ENCODE results near the gene TMEM115. TPM values are rescaled to one million over a fixed set of nuclear protein-coding genes. Genes with fewer than 3 reads are reported as not detected.

Gene TMEM115
- total and polyA plus RNA-seq, 2 donors: 17.3 to 21.9 TPM

DNA sequence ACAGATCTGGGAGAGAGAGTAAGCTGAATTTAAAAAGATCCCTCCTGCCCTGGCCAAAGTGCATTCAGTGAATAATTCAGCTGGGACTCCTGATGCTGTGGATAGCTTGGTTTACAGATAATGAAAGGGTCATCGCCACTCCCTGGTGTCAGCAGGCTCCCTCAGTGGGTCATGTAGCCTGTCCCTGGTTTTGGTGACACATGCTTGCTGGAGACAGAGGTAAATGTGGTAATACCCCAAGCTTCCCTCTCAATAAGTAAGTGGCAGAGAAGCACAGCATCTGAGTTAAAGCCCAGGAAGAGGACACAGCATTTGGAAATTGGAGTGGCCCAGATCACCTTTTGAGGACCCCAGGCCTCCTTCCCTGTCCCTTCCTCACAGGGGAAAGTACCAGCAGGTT is 1.8 kb downstream of the TMEM115 start:
- peaks cover 23 to 39% of the 10 kb centered on the region in 2 donors for H3K4me1 ChIP-seq (ENCODE audit: control insufficient read depth in 2 of 2, insufficient read depth in 2 of 2, low read length in 2 of 2)
- H3K27ac ChIP-seq (ENCODE audit: low read depth in 1 of 2, low read length in 1 of 2): no peak overlapping the region
- WGBS: 92% methylated on average over 1 of the region's 1 CpG
- no peaks in the 10 kb centered on the region for H3K27me3 ChIP-seq (ENCODE audit: control insufficient read depth in 2 of 2, insufficient read depth in 1 of 2, low read length in 1 of 2)
- peak overlapping the region in 1 of 2 donors; percentile 83 for H3K4me3 ChIP-seq (ENCODE audit: low read length in 2 of 2)
- no peak for DNase-seq (ENCODE audit: low read depth in 6 of 9, low spot score in 9 of 9)
- H3K36me3 ChIP-seq (ENCODE audit: control insufficient read depth in 2 of 2, insufficient read depth in 2 of 2, low read length in 1 of 2): peaks cover 49 to 51% of the 10 kb centered on the region in 2 donors
- no peaks in the 10 kb centered on the region for H3K9me3 ChIP-seq (ENCODE audit: control insufficient read depth in 2 of 2, insufficient read depth in 1 of 2, low read length in 1 of 2)

DNA sequence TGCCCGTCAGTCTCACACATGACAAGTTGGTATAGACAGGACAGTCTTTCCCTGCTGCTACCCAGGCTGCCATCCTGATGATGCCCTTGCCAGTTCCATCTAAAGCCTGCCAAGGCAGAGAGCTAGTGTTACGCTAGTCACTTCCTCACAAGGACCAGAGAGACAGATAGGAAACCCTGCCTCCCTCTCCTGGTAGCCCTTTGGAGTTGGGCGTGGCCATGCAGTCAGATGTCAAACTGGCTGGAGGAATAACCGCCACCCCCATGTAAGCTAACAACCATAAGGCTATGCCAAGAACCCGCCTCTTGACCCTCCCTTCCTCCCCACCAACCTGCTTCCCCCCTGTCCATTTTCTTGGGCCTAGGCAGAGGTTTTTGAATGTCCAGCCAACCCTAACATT is 2.8 kb downstream of the TMEM115 start:
- H3K27ac ChIP-seq (ENCODE audit: low read depth in 1 of 2, low read length in 1 of 2): no peak overlapping the region
- WGBS: 96% methylated on average over 5 of the region's 5 CpGs
- no peak for DNase-seq (ENCODE audit: low read depth in 6 of 9, low spot score in 9 of 9)
- peak overlapping the region in 1 of 2 donors; percentile 4 for H3K4me3 ChIP-seq (ENCODE audit: low read length in 2 of 2)
- no peaks in the 10 kb centered on the region for H3K9me3 ChIP-seq (ENCODE audit: control insufficient read depth in 2 of 2, insufficient read depth in 1 of 2, low read length in 1 of 2)
- peaks cover 26 to 43% of the 10 kb centered on the region in 2 donors for H3K4me1 ChIP-seq (ENCODE audit: control insufficient read depth in 2 of 2, insufficient read depth in 2 of 2, low read length in 2 of 2)
- no peaks in the 10 kb centered on the region for H3K27me3 ChIP-seq (ENCODE audit: control insufficient read depth in 2 of 2, insufficient read depth in 1 of 2, low read length in 1 of 2)
- peaks cover 49 to 56% of the 10 kb centered on the region in 2 donors for H3K36me3 ChIP-seq (ENCODE audit: control insufficient read depth in 2 of 2, insufficient read depth in 2 of 2, low read length in 1 of 2)

DNA sequence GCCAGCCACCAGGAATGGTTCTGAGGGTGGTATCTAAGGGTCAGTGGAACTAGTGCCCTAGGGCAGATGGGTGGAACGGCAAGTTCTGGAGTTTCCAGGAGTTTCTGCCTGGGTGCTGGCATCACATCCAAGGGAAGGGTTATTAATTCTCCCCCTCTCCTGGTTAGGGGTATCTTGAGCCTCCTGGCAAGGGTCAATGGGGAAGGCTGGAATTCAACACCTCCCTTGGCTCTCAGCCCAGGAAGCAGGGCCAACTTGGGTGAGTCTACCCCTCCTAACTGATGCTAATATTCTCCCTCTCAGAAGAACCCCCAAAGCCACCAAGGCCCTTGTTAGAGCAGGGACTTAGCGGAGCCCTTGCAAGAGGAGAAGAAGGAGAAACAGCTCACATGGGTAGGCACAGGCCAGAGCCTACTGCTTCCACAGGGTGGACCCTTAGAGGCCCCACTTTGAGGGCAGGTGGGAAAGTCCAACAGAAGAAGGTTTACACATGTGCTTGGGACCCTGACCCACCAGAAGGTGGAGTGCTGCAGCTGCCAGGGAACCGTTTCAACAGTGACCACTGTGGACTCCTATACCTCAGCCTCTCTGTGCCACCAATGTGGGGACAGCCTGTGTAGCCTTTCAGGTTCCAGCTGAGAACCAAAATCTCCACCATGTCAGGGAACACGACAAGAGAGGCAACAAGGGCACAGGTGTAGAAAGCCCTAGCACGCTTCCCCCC is 3.3 kb downstream of the TMEM115 start:
- H3K36me3 ChIP-seq (ENCODE audit: control insufficient read depth in 2 of 2, insufficient read depth in 2 of 2, low read length in 1 of 2): peaks cover 49 to 56% of the 10 kb centered on the region in 2 donors
- no peak for DNase-seq (ENCODE audit: low read depth in 6 of 9, low spot score in 9 of 9)
- H3K4me1 ChIP-seq (ENCODE audit: control insufficient read depth in 2 of 2, insufficient read depth in 2 of 2, low read length in 2 of 2): peaks cover 30 to 48% of the 10 kb centered on the region in 2 donors
- no peak overlapping the region for H3K4me3 ChIP-seq (ENCODE audit: low read length in 2 of 2)
- no peaks in the 10 kb centered on the region for H3K9me3 ChIP-seq (ENCODE audit: control insufficient read depth in 2 of 2, insufficient read depth in 1 of 2, low read length in 1 of 2)
- WGBS: 89% methylated on average over 5 of the region's 5 CpGs
- no peaks in the 10 kb centered on the region for H3K27me3 ChIP-seq (ENCODE audit: control insufficient read depth in 2 of 2, insufficient read depth in 1 of 2, low read length in 1 of 2)
- H3K27ac ChIP-seq (ENCODE audit: low read depth in 1 of 2, low read length in 1 of 2): no peak overlapping the region

DNA sequence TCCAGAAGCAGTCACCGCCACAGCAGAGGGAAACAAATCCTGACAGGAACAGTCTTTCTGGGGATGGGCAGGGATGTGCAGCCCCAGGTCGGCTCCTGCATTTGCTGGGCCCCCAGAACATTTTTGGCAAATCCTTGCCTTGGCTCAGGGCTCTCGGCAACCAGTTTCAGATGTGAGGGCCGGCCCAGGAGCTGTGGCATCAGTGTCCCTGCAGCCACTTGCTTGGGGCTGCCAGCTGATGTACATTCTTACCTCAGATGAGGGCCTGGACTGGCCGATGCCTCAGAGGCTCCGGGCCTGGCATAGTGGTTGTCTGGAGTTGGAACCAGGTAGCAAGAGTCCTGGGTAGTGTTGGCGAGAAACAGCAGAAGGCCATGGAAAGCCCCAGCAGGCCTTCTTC is 4.5 kb downstream of the TMEM115 start:
- peaks cover 49 to 56% of the 10 kb centered on the region in 2 donors for H3K36me3 ChIP-seq (ENCODE audit: control insufficient read depth in 2 of 2, insufficient read depth in 2 of 2, low read length in 1 of 2)
- H3K4me3 ChIP-seq (ENCODE audit: low read length in 2 of 2): no peak overlapping the region
- no peaks in the 10 kb centered on the region for H3K27me3 ChIP-seq (ENCODE audit: control insufficient read depth in 2 of 2, insufficient read depth in 1 of 2, low read length in 1 of 2)
- no peak overlapping the region for H3K27ac ChIP-seq (ENCODE audit: low read depth in 1 of 2, low read length in 1 of 2)
- peaks cover 31 to 52% of the 10 kb centered on the region in 2 donors for H3K4me1 ChIP-seq (ENCODE audit: control insufficient read depth in 2 of 2, insufficient read depth in 2 of 2, low read length in 2 of 2)
- WGBS: 95% methylated on average over 7 of the region's 7 CpGs
- DNase-seq (ENCODE audit: low read depth in 6 of 9, low spot score in 9 of 9): no peak
- H3K9me3 ChIP-seq (ENCODE audit: control insufficient read depth in 2 of 2, insufficient read depth in 1 of 2, low read length in 1 of 2): no peaks in the 10 kb centered on the region

DNA sequence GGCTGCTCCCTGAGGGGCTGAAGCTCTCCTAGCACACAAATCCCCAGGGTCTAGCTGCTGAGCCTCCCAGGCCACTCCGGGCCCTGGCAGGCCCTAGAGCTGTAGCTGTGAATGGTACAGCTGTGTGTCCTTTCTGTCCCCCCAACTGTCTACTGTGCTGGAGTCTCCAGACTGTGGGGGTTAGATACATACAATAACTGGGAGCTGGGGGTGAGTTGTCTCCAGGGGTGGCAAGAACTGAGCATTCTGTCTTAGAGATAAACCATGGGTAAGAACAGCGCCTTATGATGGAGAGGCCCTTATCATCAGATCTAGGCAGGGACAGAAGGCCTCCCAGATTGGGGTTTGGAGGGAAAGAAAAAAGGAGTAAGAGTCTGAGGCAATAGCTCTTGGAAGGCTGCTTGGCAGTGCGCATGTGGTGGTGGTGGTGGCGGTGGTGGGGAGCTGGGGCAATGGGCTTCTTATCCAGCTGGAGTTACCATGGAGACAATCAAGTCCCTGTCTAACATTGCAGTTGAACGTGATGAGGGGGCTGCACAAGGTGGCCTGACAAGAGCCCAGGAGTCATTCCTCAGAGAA is 5.0 kb downstream of the TMEM115 start:
- Histone ChIP-seq H3K27me3 (ENCODE audit: control insufficient read depth in 2 of 2, insufficient read depth in 1 of 2, low read length in 1 of 2) (no peaks in the 10 kb centered on the region), H3K36me3 (ENCODE audit: control insufficient read depth in 2 of 2, insufficient read depth in 2 of 2, low read length in 1 of 2) (peaks cover 49 to 56% of the 10 kb centered on the region in 2 donors), H3K4me3 (ENCODE audit: low read length in 2 of 2) (no peak overlapping the region), H3K27ac (ENCODE audit: low read depth in 1 of 2, low read length in 1 of 2) (no peak overlapping the region), H3K4me1 (ENCODE audit: control insufficient read depth in 2 of 2, insufficient read depth in 2 of 2, low read length in 2 of 2) (peaks cover 36 to 54% of the 10 kb centered on the region in 2 donors), H3K9me3 (ENCODE audit: control insufficient read depth in 2 of 2, insufficient read depth in 1 of 2, low read length in 1 of 2) (no peaks in the 10 kb centered on the region)
- DNase-seq (ENCODE audit: low read depth in 6 of 9, low spot score in 9 of 9): no peak
- WGBS: 97% methylated on average over 5 of the region's 5 CpGs

DNA sequence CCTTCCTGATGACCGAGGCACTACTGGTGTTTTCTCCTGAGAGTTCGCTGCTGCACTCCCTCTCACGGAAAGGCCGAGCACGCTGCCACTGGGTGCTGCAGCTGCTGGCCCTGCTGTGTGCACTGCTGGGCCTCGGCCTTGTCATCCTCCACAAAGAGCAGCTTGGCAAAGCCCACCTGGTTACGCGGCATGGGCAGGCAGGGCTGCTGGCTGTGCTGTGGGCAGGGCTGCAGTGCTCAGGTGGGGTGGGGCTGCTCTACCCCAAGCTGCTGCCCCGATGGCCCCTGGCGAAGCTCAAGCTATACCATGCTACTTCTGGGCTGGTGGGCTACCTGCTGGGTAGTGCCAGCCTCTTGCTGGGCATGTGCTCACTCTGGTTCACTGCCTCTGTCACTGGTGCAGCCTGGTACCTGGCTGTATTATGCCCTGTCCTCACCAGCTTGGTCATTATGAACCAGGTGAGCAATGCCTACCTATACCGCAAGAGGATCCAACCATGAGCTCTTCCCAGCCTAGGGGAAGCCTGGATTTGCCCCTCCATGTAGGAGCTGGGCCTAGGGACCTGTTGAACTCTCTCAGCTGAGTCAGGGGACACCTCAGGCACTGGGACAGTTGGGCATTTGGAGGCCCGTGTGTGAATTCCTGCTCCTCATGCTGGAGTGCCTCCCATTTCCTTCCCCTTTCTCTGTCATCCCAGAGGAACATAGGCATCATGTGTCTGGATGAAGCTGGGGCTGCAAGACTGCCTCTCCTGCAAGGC is 5.9 kb downstream of the TMEM115 start:
- Histone ChIP-seq H3K27ac (ENCODE audit: low read depth in 1 of 2, low read length in 1 of 2) (no peak overlapping the region), H3K4me1 (ENCODE audit: control insufficient read depth in 2 of 2, insufficient read depth in 2 of 2, low read length in 2 of 2) (peaks cover 32 to 52% of the 10 kb centered on the region in 2 donors), H3K9me3 (ENCODE audit: control insufficient read depth in 2 of 2, insufficient read depth in 1 of 2, low read length in 1 of 2) (no peaks in the 10 kb centered on the region), H3K4me3 (ENCODE audit: low read length in 2 of 2) (no peak overlapping the region), H3K27me3 (ENCODE audit: control insufficient read depth in 2 of 2, insufficient read depth in 1 of 2, low read length in 1 of 2) (no peaks in the 10 kb centered on the region), H3K36me3 (ENCODE audit: control insufficient read depth in 2 of 2, insufficient read depth in 2 of 2, low read length in 1 of 2) (peaks cover 52 to 61% of the 10 kb centered on the region in 2 donors)
- no peak for DNase-seq (ENCODE audit: low read depth in 6 of 9, low spot score in 9 of 9)
- 96% methylated on average over 12 of the region's 12 CpGs for WGBS

DNA sequence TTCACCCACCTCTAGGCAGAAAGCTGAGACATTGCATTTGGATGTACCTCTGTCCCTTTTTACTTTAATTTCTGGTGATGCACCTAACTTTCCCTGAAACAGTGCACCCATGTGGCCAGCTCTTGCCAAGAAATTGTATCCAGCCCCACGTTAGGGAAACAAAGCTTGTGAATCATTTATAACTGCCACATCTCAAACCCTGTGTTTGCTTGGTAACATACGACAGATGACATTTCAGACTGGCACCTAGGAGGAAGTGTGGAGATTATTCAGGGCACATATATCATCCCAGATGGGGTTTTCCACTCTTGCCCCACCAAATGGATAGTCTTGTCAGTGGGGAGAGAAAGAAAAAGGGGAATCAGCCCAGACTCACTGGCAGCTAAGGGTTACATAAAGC is 6.5 kb downstream of the TMEM115 start:
- H3K4me1 ChIP-seq (ENCODE audit: control insufficient read depth in 2 of 2, insufficient read depth in 2 of 2, low read length in 2 of 2): peaks cover 25 to 45% of the 10 kb centered on the region in 2 donors
- no peak overlapping the region for H3K4me3 ChIP-seq (ENCODE audit: low read length in 2 of 2)
- H3K27me3 ChIP-seq (ENCODE audit: control insufficient read depth in 2 of 2, insufficient read depth in 1 of 2, low read length in 1 of 2): no peaks in the 10 kb centered on the region

DNA sequence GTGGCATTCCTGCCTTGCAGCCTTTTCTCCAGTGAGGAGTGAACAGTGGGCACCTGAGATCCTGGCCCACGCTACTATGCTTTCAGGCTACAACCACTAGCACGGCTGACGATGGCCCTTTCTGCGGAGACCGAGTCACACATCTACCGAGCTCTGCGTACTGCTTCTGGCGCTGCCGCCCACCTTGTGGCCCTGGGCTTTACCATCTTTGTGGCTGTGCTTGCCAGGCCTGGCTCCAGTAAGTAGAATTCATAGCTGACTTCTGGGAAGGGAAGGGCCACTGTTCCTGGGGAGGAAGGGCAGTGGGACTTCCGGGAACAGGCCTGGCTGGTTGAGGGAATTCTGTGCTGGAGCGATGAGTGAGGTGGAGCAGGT is 8.0 kb downstream of the TMEM115 start:
- Histone ChIP-seq H3K27ac (ENCODE audit: low read depth in 1 of 2, low read length in 1 of 2) (no peak overlapping the region), H3K36me3 (ENCODE audit: control insufficient read depth in 2 of 2, insufficient read depth in 2 of 2, low read length in 1 of 2) (peaks cover 48 to 58% of the 10 kb centered on the region in 2 donors), H3K4me3 (ENCODE audit: low read length in 2 of 2) (peak overlapping the region; percentile 66 to 99), H3K4me1 (ENCODE audit: control insufficient read depth in 2 of 2, insufficient read depth in 2 of 2, low read length in 2 of 2) (peaks cover 14 to 36% of the 10 kb centered on the region in 2 donors), H3K27me3 (ENCODE audit: control insufficient read depth in 2 of 2, insufficient read depth in 1 of 2, low read length in 1 of 2) (no peaks in the 10 kb centered on the region), H3K9me3 (ENCODE audit: control insufficient read depth in 2 of 2, insufficient read depth in 1 of 2, low read length in 1 of 2) (no peaks in the 10 kb centered on the region)
- no peak for DNase-seq (ENCODE audit: low read depth in 6 of 9, low spot score in 9 of 9)
- WGBS: 78% methylated on average over 11 of the region's 11 CpGs

More for the DNA sequence above, 6.5 kb downstream of the TMEM115 start:
- no peak for DNase-seq (ENCODE audit: low read depth in 6 of 9, low spot score in 9 of 9)
- H3K36me3 ChIP-seq (ENCODE audit: control insufficient read depth in 2 of 2, insufficient read depth in 2 of 2, low read length in 1 of 2): peaks cover 55 to 67% of the 10 kb centered on the region in 2 donors
- H3K9me3 ChIP-seq (ENCODE audit: control insufficient read depth in 2 of 2, insufficient read depth in 1 of 2, low read length in 1 of 2): no peaks in the 10 kb centered on the region
- WGBS: 66% methylated on average over 2 of the region's 2 CpGs
- no peak overlapping the region for H3K27ac ChIP-seq (ENCODE audit: low read depth in 1 of 2, low read length in 1 of 2)

Data from thymus (tissue), 11 donors.